ENCODE measurements around the gene LIPC.

The LIPC gene

DNA sequence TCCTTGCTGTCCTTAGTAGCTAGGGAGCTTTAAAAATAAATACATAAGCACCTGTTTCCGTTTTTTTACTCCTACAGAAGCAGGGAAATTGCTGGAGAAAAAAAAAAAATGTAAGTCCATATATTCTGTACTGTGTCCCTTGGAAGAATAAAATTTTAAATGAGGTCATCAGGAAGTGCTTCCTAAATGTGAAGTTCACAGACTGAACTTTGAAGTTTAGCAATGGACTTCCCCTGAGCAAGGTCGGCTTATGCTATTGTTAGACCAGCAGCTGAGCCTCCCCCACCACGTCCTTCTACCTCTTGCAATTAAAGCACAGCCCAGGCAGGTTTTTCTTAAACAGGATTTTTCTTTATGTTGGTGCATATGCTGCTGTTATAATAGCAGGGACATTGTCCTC is 26.3 kb downstream of the LIPC start:
- DNase-seq (ENCODE audit: low read depth in 2 of 2) = no peak

- DNase-seq (ENCODE audit: low read depth in 2 of 2) = no peak
Observed at GRCh38 chr15:58459045-58459444, 27.3 kb downstream of the LIPC start.

- DNase-seq (ENCODE audit: low read depth in 2 of 2) = no peak
Observed at GRCh38 chr15:58459560-58459959, 27.8 kb downstream of the LIPC start.

GRCh38 chr15:58460116-58460790 is 28.5 kb downstream of the LIPC start:
- DNase-seq (ENCODE audit: low read depth in 2 of 2) = no peak

DNA sequence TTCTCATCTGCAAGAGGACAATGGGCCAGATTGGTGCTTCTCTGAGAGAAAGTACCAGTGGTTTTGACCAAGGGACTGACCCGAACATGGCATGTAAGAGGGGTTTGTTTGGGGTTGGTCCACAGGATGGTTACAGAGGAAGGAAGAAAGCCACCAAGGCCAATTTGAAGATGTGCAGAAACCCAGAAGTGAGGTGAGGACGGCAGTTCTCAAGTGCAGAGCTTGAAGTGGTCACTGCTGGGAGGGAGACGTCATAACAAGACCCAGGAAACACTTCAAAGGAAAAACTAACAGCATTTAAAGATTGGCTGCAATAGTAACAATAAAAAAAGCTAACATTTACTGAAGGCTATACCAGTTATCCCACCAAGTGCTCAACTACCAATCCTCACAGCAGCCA is 29.1 kb downstream of the LIPC start:
- no peak for DNase-seq (ENCODE audit: low read depth in 2 of 2)

GRCh38 chr15:58462547-58462946 is 30.8 kb downstream of the LIPC start:
- DNase-seq (ENCODE audit: low read depth in 2 of 2) = no peak

GRCh38 chr15:58462973-58463663 is 31.3 kb downstream of the LIPC start:
- no peak for DNase-seq (ENCODE audit: low read depth in 2 of 2)

- no peak for DNase-seq (ENCODE audit: low read depth in 2 of 2)
Observed at GRCh38 chr15:58463815-58464650, 32.2 kb downstream of the LIPC start.

- DNase-seq (ENCODE audit: low read depth in 2 of 2) = no peak
Observed at GRCh38 chr15:58465070-58465469, 33.3 kb downstream of the LIPC start.

DNA sequence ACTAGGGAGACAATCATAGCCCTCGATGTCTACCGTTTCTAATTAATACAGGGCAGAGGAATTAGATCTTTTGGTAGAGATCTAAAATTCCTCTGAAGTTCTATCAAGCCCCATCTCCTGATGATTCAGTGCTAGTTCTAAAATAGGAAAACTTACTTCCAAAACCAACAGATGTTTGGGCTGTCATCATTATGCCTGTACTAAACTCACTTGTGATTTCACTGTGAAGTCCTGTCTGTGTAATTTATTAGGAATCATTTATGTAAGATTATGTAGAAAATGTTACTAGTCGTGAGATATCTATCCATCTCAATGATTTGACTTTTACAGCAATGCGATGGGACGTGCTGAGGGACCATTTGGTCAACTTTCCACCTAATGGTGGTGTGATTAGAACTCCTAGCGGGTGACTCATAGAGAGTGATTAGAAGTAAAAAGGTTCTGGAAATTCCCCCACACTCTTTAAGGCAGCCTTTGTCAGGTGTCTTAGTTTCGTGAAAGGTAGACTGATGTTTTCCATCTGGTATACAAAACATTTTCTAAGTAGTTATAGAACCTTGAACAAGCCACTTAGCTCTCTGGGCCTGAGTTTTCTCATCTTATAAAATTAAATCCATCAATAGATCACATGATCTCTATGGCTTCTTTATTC is 34.2 kb downstream of the LIPC start:
- no peak for DNase-seq (ENCODE audit: low read depth in 2 of 2)

DNA sequence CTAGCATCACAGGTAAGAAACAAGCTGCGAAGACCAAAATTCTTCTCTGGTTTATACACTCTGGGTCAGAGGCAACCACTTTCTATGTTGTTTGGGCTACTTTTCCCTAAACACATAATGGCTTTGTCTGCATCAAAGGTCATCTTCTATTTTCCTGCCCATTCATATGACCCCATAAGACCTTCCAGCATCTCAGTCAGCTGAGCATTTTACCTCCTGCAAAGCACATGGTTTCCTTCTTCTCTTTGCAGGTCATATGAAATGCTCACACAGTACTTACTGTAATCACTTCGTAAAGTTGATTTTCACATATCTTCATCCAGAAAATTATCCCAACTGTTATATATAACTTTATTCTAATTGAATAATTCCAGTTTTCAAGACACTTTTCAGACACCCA is 34.8 kb downstream of the LIPC start:
- no peak for DNase-seq (ENCODE audit: low read depth in 2 of 2)

- DNase-seq (ENCODE audit: low read depth in 2 of 2) = no peak
Observed at GRCh38 chr15:58467121-58467721, 35.4 kb downstream of the LIPC start.

GRCh38 chr15:58467722-58468423 is 36.1 kb downstream of the LIPC start:
- DNase-seq (ENCODE audit: low read depth in 2 of 2) = no peak

DNA sequence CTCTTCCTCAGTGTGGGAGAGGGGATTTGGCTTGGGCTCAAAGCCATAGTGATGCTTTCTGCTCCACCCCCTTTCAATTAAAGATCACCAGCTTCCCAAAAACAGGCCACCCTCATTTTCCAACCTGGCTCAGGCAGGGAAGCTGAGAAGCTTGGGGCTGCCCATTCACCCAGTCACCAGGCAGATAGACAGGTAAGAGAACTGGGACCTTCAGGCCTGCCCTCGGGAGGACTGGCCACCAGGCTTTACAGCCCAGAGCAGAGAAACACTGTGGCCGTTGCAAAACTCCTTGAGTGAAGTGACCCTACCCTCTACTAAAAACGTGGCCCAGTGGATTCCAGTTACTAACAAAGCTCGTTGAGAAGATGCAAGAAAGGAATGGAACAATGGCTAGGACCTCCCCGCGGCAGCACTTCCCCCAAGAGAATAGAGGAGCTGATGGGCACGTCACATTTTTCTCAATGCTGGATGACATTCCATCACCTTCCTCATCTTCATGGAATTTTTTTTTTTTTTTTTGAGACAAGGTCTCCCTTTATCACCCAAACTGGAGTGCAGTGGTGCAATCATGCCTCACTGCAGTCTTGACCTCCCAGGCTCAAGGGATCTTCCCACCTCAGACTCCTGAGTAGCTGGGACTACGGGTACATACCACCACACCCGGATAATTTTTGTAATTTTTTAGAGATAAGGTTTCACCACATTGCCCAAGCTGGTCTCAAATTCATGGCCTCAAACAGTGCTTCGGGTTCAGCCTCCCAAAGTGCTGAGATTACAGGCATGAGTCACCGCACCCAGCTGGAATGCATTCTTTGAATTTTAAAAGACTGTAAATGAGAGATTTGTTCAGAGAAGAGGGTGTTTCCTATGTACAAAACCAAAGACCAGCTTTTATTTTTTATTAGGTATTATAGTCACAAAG is 37.9 kb downstream of the LIPC start:
- DNase-seq (ENCODE audit: low read depth in 2 of 2) = no peak

- DNase-seq (ENCODE audit: low read depth in 2 of 2) = no peak
Observed at GRCh38 chr15:58471348-58471747, 39.6 kb downstream of the LIPC start.

DNA sequence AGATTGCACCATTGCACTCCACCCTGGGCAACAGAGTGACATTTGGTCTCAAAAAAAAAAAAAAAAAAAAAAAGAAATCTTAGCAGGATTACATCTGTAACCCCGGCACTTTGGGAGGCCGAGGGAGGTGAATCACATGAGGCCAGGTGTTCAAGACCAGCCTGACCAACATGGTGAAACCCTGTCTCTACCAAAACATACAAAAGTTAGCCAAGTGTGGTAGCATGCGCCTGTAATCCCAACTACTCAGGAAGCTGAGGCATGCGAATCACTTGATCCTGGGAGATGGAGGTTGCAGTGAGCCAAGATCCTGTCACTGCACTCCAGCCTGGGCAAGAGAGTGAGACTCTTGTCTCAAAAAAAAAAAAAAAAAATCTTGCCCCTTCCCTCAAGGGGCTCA is 40.4 kb downstream of the LIPC start:
- no peak for DNase-seq (ENCODE audit: low read depth in 2 of 2)

DNA sequence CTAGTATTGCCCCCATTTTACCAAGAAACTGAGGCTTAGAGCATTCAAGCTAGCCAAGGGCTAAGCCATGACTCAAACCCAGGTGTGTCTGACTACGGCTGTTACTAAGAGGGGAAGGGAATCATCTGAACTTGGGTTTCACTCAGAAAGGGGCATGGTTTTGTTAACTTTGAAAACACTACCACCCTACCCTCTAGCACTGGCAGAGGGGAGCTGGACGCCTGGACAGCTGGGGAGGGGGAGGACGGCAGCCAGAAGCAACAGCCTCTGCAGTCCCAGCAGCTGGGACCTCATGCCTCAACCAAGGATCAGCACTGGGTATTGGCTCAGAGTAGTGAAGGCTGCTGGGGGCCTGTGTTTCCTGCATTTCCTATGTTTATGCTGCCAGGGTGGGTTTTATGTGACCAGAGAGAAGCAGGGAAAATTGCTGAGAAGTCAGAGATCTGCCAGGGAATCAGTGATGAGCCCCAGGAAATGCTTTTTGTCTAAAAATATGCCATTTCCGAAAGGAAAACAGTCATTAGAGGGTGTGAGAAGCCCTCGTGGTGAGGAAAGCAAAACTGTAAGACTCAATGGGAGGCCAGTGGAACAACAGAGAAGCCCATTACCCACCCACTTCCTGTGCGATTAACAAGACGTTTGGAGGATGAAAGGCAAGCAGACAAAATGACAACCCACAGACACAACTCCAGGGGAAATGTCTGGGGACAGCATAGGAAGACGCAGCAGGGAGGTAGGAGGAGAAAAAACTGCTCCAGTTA is 41.2 kb downstream of the LIPC start:
- peak in 1 of 2 donors; percentile 30 for DNase-seq (ENCODE audit: low read depth in 2 of 2)

DNA sequence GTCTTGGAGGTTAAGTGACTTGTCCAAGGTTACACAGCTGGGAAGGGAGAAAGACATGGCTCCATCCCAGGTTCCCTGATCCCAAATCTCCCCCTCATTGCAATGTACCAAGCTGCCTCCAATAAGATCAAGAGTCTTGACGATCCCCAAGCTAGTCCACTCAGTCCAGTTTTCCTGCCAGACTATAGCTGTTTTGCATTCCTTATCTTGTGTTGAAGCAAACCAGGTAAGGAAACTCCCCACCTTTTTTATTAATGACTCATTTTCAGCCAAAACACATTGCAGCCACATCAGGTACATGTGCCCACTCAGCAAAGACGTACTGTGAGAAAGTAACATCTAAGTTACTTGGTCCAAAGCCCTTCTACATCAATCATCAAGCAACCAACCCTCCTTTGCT is 41.9 kb downstream of the LIPC start:
- DNase-seq (ENCODE audit: low read depth in 2 of 2) = no peak

DNA sequence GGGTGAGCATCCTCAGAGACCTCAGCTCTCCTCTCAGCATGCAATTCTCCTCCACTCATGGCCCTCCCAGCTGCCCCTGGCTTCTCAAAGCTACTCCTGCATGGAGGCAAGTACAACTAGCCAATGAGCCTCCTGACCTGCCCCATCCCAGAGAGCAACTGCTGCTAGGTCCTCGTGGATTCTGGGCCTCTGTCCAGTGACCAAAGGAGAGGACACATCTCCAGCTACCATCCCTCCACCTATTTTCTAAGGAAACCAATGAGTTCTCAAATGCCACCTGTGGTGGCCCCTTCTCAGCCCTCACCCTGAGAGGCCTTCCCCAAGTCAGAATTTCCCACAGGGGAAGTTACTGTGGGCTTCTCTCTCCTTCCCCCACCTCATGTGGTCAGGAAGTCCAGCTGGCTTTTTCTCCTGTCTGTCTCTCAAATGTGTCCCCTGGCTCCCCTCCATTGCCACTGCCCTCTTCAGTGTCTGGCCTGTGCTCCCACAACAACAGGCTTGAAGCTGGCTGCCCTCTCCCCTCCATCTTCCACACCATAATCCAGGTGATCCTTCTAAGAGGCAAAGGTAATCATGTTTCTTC is 43.0 kb downstream of the LIPC start:
- no peak for DNase-seq (ENCODE audit: low read depth in 2 of 2)

All from stimulated activated CD8-positive, alpha-beta memory T cell treated with anti-CD3 and anti-CD28 coated beads, Interleukin-15, amount 100 ng/mL, for 4 hours (primary cell).